EH (cell line): ENCODE data around the gene PHF20.
"Not testable (repeated sequence)": the region's sequence is repeated elsewhere in the genome, so short reads cannot be mapped to it uniquely, and the experiment has no call there.

Source experiments
- DNase-seq: peaks from one replicate; pipeline ENCODE4 v3.0.0-alpha.2; 2015; ENCODE audit warnings: low read depth

The PHF20 gene

GRCh38 chr20:35739294-35740163, 32.3 kb upstream of the PHF20 start:
- peak; percentile 62 for DNase-seq

DNA sequence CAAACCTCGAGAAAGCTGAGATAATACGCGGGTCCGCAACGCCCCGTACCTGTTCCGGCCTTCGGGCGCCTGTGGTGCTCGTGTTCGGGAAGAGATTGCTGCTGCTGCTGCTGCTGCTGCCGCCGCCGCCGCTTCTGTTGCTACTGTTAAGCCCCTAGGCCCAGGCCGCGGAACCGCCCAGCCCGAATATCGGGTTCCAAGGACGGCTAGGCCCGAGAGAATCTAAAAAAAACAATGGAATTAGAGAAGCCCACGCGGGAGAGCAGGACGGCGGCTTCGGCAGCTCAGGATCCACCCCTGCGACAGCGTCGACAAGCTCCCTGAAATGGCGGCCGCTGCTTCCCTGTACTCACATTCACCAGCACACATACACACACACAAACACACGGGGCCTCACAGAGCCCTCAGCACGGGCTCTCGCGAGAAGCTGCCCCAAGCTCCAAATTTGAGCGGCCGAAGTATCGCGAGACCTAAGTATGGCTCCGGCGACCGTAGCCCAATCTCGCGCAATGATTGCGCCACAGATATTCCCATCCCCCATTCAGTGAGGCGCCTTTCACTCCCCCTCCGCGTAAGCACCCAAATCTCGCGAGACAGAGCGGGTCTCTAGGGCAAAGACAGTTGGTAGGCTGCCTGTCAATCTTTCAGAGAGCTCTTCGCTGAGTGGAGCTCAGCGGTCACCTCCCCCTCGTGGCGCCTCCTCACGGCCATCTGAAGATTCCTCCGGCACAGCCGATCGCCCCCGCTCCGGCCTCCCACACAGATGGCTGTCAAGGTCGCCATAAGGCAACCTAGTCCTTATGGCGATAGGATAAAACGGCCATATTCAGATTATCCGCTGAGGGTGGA, 29.7 kb upstream of the PHF20 start, which contains the start of gene RBM39:
Gene RBM39 (minus strand): TSS at position 369 of the 849 bp plus-strand sequence. CDS start 1,386 bp downstream, outside the sequence.
- peak; percentile 100 for DNase-seq

- DNase-seq: peak; percentile 50
These were observed 28.9 kb upstream of the PHF20 start for GRCh38 chr20:35742741-35743523.

DNA sequence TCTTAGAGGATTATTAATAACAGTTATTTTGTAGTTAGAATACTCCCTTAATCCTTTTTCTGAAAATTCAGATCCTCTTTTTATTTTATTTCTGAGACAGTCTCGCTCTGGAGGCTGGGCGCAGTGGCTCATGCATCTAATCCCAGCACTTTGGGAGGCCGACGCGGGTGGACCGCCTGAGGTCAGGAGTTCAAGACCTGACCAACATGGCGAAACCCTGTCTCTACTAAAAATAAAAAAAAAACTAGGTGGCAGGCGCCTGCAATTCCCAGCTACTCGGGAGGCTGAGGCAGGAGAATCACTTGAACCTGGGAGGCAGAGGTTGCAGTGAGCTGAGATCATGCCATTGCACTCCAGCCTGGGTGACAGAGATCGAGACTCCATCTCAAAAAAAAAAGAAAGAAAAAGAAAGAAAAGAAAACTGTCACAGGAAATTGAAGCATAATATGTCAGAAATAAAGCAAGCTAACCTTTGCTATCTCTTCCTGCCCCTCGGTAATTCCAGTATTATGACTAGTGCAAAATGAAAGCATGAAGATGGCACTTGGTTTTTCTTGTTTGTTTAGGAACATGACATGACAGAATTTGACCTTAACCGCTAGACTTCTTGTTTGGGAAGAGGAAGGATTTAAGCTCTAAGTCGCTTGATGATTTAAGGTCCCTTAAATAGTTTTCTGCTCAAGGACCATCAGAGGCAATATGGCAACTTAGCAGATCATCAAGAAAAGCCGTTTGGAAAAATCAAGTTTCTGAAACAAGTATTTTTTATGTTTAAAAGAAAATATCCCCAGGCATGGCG, 27.9 kb upstream of the PHF20 start:
- DNase-seq: peak; percentile 48

GRCh38 chr20:35744492-35744841, 27.3 kb upstream of the PHF20 start:
- not testable (repeated sequence) for DNase-seq

DNA sequence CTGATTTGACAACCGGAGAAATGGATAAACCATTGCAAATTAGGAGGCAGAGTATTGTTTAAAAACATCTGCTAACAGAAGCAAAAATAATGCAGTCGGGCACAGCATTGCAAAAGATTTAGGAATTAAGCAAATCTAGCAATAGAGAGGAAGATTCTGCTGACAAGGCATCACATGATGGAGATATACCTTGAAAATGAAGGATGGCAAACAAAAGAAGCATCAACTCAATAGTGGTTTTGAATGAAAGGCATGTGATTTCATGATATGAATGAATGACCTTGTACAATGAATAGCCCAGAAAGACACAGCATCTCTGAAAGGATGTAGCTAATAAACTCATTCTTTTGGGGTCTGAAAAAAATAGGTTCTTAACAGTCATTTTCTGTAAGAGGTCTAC, 21.2 kb upstream of the PHF20 start:
- DNase-seq: no peak

DNA sequence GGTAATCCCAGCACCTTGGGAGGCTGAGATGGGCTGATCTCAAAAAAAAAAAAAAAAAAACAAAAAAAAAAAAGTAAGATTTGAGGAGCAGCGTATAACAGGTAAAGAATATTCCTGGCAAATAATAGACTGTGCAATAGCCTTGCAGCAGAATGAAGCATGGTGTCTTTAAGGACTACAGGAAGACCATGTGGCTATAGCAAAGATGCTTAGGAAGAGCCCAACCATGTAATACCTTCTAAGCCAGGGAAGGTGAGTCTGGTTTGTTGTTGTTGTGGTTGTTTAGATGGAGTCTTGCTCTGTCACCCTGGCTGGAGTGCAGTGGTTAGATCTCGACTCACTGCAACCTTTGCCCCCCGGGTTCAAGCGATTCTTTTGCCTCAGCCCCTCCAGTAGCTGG, 15.4 kb upstream of the PHF20 start:
- no peak for DNase-seq

- DNase-seq: peak; percentile 54
These were observed 14.6 kb upstream of the PHF20 start for GRCh38 chr20:35757098-35757705.

GRCh38 chr20:35761548-35761947, 10.3 kb upstream of the PHF20 start:
- DNase-seq: not testable (repeated sequence)

- DNase-seq: no peak
These were observed 9.4 kb upstream of the PHF20 start for GRCh38 chr20:35762461-35762860.

DNA sequence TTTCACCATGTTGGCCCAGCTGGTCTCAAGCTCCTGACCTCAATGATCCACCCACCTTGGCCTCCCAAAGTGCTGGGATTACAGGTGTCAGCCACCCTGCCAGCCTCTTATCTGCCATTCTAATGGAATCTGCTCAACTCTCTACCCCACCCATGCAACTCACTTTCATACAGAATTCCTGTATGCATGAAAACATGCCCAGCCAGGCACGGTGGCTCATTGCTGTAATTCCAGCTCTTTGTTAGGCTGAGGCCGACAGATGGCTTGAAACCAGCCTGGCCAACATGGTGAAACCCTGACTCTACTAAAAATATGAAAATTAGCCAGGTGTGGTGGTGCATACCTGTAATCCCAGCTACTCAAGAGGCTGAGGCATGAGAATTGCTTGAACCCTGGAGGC, 6.9 kb upstream of the PHF20 start:
- not testable (repeated sequence) for DNase-seq

GRCh38 chr20:35766843-35767242, 5.0 kb upstream of the PHF20 start:
- DNase-seq: no peak

DNA sequence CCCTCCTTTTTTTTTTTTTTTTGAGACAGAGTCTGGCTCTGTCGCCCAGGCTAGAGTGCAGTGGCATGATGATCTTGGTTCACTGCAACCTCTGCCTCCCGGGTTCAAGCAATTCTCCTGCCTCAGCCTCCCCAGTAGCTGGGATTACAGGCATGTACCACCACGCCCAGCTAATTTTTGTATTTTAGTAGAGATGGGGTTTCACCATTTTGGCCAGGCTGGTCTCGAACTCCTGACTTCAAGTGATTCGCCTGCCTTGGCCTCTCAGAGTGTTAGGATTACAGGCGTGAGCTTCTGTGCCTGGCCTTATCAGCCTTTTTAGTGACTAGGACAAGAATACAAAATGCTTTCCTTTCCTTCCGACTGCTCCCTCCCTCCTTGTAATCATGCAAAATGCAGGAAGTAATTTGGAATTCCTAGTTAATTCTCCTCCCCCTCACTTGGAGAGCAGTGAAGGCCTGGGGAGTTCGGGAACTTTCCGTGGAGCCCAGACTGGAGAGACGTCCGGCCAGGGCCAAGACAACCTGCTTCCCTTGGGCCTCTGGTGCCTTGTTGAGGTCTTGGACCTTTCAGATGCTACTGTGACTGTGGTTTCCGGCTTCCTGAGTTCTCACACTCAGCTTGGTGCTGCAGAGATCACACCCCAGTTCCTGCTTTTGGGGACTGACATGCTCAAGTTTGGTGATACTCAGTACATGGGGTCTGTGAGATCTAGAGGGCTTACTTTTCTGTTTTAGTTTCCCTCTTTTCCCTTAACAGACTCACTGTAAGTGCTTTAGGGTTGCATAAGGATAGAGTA, 3.9 kb upstream of the PHF20 start:
- peak; percentile 65 for DNase-seq

DNA sequence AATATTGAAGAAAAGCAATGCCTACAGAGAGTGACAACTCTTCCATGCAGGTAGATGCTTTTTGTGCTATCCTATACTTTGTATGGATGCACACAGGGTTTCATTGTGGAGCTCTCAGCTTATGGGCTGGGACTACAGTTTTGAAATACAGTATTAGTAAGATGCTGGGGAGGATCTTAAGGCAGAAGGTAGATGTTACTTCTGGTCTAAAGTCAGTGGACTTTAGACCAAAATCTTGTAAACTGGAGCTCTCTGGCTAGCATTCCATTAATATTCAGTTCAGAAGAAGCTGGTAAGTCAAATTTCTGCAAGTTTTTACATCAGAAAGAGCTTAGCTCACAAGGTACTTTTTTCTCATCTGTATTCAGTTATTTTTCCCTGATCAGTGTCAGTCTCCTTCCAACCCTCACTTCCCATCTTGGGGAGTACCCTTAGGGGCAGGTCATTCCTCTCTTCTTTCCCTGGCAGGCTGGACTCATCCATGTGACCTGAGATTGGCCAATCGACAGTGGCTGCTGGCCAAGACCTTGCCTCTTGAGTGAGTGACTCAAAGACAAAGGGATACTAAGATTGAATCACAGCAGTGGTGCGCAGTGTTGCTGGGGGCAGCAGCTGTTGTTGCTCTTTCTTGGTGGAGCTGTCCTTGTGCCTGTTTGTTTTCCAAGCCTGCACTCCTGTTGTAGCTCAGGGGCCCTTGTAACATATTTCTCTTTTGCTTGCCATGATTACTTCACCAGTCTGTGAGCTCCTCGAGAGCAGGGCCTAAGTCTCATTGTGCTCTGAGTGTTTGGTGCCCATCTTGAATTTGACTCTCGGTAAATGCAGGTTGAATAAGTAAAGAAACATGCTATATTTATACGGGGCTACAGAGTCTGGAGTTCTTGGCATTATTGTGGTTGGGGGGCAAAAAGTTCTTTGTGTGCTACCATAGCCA, 2.8 kb upstream of the PHF20 start:
- DNase-seq: peak; percentile 97

GRCh38 chr20:35771367-35771688, 487 bp upstream of the PHF20 start:
- DNase-seq: no peak

DNA sequence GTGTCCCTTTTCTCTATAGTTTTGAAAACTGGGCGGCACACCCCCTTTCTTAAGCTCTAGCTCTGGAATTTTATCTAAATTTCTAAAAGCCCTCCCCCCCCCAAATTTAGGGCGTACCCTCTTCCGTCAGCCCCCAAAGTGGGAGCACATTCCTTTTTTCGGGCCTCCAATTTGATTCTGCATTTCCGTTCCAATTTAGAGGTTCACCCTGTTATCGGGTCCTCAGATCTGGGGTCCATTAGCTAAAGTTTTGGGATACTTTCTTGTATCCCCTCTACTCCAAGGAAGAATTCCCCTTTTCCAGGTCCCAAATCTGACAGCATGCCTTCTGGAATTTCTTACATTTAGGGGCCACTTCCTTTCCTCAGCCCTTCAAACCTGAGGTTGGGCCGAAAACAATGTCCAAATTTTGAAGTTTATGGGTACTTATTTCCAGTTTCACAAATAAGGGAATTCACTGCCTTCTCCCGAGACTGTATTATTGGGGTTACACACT, 796 bp downstream of the PHF20 start:
- DNase-seq: no peak

- peak; percentile 52 for DNase-seq
These were observed 1.4 kb downstream of the PHF20 start for GRCh38 chr20:35773154-35773751.

GRCh38 chr20:35774391-35774790, 2.6 kb downstream of the PHF20 start:
- DNase-seq: no peak
